Measurements from ENCODE around the gene CDS1. TPM values are rescaled to one million over a fixed set of nuclear protein-coding genes. Genes with fewer than 3 reads are reported as not detected.

The CDS1 gene
- total RNA-seq, 1 donor from 2014 or later: 22.2 TPM

DNA sequence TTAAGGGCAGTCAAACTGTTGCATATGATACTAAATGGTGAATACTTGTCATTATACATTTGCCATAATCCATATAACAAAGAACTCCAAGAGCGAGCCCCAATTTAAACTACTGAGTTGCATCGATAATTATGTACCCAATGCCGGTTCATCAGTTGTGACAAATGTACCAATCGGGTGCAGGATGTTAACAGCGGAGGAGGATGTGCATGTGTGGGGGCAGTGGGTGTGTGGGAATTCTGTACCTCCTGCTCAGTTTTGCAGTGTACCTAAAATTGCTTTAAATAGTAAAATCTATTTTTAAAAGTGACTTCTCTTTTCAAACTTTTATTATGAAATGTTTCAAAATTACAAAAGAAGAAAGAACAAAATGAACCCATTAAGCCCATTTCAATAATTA, 20.8 kb upstream of the CDS1 start:
- Mint-ChIP-seq H3K4me3 (ENCODE audit: low read depth) (no peak overlapping the region), H3K27ac (no peak overlapping the region), H3K9me3 (ENCODE audit: low read depth) (peaks cover 4% of the 10 kb centered on the region)

DNA sequence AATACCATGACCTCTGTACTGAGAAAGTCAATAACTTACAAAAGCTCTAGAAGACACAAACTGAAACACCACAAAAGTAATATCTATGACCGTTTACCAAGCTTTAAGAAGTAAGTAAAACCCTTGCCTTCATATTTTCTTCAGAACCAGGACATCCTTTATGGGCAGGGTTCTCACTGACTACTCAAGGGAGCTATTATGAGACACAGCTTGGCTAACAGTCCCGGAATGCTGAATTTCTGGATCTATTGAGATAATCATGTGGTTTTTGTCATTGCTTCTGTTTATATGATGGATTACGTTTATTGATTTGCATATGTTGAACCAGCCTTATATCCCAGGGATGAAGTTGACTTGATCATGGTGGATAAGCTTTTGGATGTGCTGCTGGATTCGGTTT, 19.9 kb upstream of the CDS1 start:
- H3K4me1 Mint-ChIP-seq (ENCODE audit: low read depth): peaks cover 6% of the 10 kb centered on the region
- TF ChIP-seq, protein P1, sequence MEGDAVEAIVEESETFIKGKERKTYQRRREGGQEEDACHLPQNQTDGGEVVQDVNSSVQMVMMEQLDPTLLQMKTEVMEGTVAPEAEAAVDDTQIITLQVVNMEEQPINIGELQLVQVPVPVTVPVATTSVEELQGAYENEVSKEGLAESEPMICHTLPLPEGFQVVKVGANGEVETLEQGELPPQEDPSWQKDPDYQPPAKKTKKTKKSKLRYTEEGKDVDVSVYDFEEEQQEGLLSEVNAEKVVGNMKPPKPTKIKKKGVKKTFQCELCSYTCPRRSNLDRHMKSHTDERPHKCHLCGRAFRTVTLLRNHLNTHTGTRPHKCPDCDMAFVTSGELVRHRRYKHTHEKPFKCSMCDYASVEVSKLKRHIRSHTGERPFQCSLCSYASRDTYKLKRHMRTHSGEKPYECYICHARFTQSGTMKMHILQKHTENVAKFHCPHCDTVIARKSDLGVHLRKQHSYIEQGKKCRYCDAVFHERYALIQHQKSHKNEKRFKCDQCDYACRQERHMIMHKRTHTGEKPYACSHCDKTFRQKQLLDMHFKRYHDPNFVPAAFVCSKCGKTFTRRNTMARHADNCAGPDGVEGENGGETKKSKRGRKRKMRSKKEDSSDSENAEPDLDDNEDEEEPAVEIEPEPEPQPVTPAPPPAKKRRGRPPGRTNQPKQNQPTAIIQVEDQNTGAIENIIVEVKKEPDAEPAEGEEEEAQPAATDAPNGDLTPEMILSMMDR (IDR thresholded peaks at IDR 0.05; ENCODE audit: unreplicated experiment): no peak
- no peak overlapping the region for H3K4me3 Mint-ChIP-seq (ENCODE audit: low read depth)
- no peaks in the 10 kb centered on the region for H3K27me3 Mint-ChIP-seq
- no peak for DNase-seq (ENCODE audit: low spot score, unreplicated experiment)
- H3K9me3 Mint-ChIP-seq (ENCODE audit: low read depth): peaks cover 4% of the 10 kb centered on the region
- H3K36me3 Mint-ChIP-seq (ENCODE audit: insufficient read depth): no peaks in the 10 kb centered on the region
- no peak overlapping the region for H3K27ac Mint-ChIP-seq

More for the DNA sequence above, 20.8 kb upstream of the CDS1 start:
- Mint-ChIP-seq H3K4me1 (ENCODE audit: low read depth) (peaks cover 6% of the 10 kb centered on the region), H3K27me3 (no peaks in the 10 kb centered on the region), H3K36me3 (ENCODE audit: insufficient read depth) (no peaks in the 10 kb centered on the region)
- TF ChIP-seq, protein P1 (IDR thresholded peaks at IDR 0.05; ENCODE audit: unreplicated experiment): no peak
- DNase-seq (ENCODE audit: low spot score, unreplicated experiment): no peak

DNA sequence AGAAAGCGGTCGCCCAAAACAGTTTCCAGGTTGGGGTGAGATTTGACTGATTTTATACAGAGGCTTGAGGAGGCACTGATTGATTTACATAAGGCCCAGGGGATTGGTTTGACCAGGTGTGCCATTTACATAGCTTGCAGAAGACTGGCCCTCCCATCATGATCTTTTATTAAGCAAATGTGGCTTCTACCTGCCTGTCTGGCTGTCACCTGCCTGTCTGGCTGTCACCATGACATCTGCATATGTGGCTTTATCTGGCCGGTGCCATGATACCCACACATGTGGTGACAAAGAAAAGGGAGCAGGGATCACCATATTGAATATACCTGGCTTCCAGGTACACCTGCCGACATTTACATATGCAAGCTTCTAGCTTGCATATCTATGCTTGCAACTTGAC, 17.0 kb upstream of the CDS1 start:
- H3K36me3 Mint-ChIP-seq (ENCODE audit: insufficient read depth): no peaks in the 10 kb centered on the region

DNA sequence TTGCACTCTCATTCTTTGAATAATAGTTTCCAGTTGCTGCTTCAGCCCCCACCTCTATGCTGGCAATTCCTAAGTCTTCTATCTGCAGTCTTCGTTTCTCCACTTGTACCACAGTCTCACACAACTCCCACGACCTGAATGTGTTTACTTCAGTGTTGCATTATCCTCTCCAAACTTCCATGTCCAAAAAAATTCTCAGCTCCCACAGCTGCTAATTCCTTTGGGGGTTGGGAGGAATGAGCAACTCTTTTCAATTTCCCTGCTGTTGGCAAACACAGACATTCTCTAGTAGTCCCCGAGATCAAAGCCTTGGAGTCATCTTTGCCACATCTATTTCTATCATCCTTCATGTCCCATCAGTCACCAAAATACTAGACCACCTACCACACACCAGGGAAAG, 14.4 kb upstream of the CDS1 start:
- H3K27ac Mint-ChIP-seq: no peak overlapping the region
- H3K4me3 Mint-ChIP-seq (ENCODE audit: low read depth): no peak overlapping the region
- H3K9me3 Mint-ChIP-seq (ENCODE audit: low read depth): peaks cover 4% of the 10 kb centered on the region
- H3K36me3 Mint-ChIP-seq (ENCODE audit: insufficient read depth): no peaks in the 10 kb centered on the region
- no peaks in the 10 kb centered on the region for H3K4me1 Mint-ChIP-seq (ENCODE audit: low read depth)
- TF ChIP-seq, protein P1 (IDR thresholded peaks at IDR 0.05; ENCODE audit: unreplicated experiment): no peak
- no peak for DNase-seq (ENCODE audit: low spot score, unreplicated experiment)
- peaks cover 7% of the 10 kb centered on the region for H3K27me3 Mint-ChIP-seq

More for the DNA sequence above, 17.0 kb upstream of the CDS1 start:
- TF ChIP-seq, protein P1 (IDR thresholded peaks at IDR 0.05; ENCODE audit: unreplicated experiment): no peak
- H3K4me3 Mint-ChIP-seq (ENCODE audit: low read depth): no peak overlapping the region
- H3K27me3 Mint-ChIP-seq: no peaks in the 10 kb centered on the region
- peaks cover 4% of the 10 kb centered on the region for H3K9me3 Mint-ChIP-seq (ENCODE audit: low read depth)
- H3K4me1 Mint-ChIP-seq (ENCODE audit: low read depth): peaks cover 6% of the 10 kb centered on the region
- DNase-seq (ENCODE audit: low spot score, unreplicated experiment): no peak
- H3K27ac Mint-ChIP-seq: no peak overlapping the region

DNA sequence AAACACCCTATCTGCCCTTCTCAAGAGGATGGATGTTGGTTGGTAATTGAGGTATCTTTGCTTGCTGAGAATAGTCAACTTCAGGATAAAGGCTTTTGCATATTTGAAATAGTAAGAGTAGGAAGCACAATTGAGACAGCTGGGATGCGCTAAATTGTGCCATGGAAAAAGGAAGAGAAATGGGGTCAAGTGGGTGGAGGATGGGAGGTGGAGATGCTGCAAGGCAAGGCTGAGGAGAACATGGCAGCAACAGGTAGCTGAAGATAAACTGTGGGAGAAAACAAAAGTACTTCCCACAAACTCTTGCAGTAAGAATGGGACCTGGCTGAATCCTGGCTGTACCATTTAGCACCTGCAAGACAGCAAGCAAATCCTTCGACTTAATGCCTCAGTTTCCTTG, 13.9 kb upstream of the CDS1 start:
- peaks cover 4% of the 10 kb centered on the region for H3K9me3 Mint-ChIP-seq (ENCODE audit: low read depth)
- no peak for DNase-seq (ENCODE audit: low spot score, unreplicated experiment)
- H3K4me1 Mint-ChIP-seq (ENCODE audit: low read depth): no peaks in the 10 kb centered on the region
- no peak overlapping the region for H3K27ac Mint-ChIP-seq
- TF ChIP-seq, protein P1 (IDR thresholded peaks at IDR 0.05; ENCODE audit: unreplicated experiment): no peak
- H3K36me3 Mint-ChIP-seq (ENCODE audit: insufficient read depth): no peaks in the 10 kb centered on the region
- peaks cover 7% of the 10 kb centered on the region for H3K27me3 Mint-ChIP-seq
- no peak overlapping the region for H3K4me3 Mint-ChIP-seq (ENCODE audit: low read depth)

All from progenitor cell of endocrine pancreas (in vitro differentiated cells).